Measurements from ENCODE around the gene CXorf58.

Gene CXorf58

GRCh38 chrX:23900220-23900797 lies 7.5 kb upstream of the CXorf58 start:
- DNase-seq (ENCODE audit: low spot score): no peak

DNA sequence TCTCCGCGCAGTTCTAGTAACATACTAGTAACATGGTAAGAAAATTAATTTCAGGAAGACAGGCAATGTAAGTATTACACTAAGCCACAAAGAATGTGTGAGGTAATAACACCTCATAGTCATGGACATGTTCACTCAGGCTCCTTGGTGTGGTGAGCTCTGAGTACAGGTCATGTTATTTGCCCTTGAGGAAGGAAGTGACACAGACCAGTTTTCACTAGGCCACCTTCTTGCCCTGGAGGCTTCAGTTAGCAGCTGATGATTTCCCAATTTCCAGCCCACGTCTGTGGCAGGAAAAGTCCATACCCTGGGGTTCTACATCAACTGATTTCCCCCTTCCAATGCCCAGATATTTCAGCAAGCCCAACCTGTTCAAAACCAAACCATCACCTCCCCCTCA lies 6.7 kb upstream of the CXorf58 start:
- DNase-seq (ENCODE audit: low spot score): no peak

GRCh38 chrX:23901805-23902204 lies 6.0 kb upstream of the CXorf58 start:
- peak; percentile 51 for DNase-seq (ENCODE audit: low spot score)

DNA sequence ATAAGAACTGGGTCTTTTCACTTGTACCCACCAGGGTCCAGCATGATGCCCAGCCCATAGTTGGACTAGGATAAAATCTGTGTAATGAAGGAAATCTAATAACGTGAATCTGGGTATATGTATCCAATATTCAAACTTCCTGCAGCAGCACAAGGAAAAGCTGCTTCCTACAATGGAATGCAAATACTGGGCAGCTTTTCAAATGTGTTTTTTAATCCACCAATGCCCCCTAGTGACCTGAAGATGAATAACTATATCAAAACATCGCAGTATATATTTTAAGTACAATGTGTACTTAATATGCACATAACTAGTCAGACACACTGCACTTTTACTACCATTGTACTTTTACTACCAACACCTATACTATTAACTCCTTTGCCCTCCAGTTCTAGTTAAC lies 5.4 kb upstream of the CXorf58 start:
- DNase-seq (ENCODE audit: low spot score): peak; percentile 40

DNA sequence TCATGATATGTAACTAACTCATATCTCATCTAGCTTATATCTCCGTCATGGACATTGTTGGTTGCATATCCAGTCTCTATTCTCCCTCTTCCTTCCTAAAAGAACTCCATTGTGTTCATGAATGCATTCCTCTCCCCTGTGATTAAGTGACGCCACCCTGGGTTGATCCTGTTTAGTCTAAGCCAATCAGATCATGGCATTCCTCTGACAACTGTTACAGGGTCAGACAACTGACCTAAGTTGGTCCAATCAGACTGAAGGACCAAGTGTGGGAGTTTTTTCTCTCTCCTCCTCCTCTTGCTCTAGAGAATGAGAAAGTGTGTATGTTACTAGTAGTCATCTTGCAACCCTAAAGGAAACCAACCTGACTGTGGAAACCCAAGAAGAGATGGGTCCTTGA lies 3.7 kb upstream of the CXorf58 start:
- DNase-seq (ENCODE audit: low spot score): no peak

- DNase-seq (ENCODE audit: low spot score): no peak
These were observed 702 bp upstream of the CXorf58 start for GRCh38 chrX:23907111-23907497.

- peak; percentile 13 for DNase-seq (ENCODE audit: low spot score)
These were observed 606 bp downstream of the CXorf58 start for GRCh38 chrX:23908219-23909004.

GRCh38 chrX:23911126-23911835 lies 3.5 kb downstream of the CXorf58 start:
- no peak for DNase-seq (ENCODE audit: low spot score)

DNA sequence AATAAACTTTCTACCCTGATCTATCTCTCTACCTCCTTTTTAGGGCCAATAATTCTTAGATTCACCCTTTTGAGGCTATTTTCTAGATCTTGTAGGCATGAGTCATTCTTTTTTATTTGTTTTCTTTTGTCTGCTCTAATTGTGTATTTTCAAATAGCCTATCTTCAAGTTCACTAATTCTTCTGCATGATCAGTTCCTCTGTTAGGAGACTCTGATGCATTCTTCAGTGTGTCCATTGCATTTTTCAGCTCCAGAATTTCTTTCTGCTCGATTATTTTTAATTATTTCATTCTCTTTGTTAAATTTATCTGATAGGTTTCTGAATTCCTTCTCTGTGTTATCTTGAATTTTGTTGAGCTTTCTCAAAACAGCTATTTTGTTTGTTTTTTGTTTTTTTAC lies 11.3 kb downstream of the CXorf58 start:
- DNase-seq (ENCODE audit: low spot score): no peak

- no peak for DNase-seq (ENCODE audit: low spot score)
These were observed 12.0 kb downstream of the CXorf58 start for GRCh38 chrX:23919706-23920320.

DNA sequence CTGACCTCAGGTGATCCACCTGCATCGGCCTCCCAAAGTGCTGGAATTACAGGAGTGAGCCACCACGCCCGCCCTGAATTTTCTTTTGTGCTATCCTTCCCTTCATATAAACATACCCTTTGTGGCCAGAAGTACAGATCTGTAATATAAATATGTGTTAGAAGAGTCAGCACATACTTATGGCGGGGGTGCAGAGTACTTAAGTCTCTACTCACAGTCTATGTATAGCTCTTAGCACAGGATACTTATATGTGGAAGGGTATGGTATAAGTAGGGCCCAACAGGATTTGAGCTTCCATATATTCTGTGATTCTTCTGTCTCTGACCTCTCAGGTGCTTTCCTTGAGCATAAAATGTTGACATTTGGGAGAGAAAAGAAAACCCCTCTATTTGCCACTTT lies 18.2 kb downstream of the CXorf58 start:
- no peak for DNase-seq (ENCODE audit: low spot score)

DNA sequence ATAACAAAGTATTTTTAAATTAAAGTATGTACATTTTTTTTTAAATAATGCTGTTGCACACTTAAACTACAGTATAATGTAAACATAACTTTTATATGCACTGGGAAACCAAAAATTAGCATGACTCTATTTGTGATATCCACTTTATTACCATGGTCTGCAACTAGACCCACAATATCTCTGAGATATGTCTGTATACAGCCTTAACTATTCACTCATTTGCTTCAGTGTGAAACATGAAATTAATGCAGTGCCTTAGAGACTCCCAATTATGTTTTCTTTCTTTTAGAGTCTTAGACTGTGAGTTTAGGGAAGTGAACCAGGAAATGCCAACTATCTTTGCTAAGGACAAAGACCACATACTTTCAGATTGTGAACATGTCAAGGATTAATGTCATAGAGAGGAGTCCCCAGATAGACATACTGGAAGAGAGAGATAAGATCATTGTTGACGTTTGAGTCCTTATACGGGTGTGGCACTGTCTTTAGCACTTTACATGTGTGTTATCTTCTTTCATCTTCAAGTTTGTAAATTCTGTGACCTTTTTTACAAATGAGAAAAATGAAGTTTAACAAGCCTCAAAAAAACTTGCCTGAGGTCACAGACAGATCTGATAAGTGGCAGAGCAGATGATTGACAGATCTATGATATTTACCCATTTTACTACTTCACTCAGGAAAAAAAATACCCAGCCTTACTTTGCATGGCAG lies 23.2 kb downstream of the CXorf58 start:
- DNase-seq (ENCODE audit: low spot score): no peak

- DNase-seq (ENCODE audit: low spot score): no peak
These were observed 24.2 kb downstream of the CXorf58 start for GRCh38 chrX:23932046-23932445.

GRCh38 chrX:23935106-23935505 lies 27.3 kb downstream of the CXorf58 start:
- DNase-seq (ENCODE audit: low spot score): no peak

DNA sequence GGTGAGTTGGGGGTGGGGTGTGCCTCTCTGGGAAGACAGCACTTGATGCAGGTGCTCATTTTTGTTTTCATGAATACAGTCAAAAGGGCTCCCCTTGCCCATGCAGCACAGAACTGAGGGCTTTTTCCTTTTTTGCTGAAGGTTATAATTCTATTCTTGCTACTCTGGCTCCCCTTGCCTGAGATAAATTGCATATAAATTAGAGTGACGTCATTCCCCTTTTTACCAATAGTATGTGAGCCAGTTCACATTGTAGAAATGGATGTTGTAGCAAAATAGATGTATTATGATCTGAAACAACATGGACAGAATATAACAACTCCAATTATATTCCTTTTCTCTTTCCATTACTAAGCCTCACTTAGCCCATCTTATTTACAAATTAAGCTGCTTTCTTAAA lies 28.4 kb downstream of the CXorf58 start:
- no peak for DNase-seq (ENCODE audit: low spot score)

GRCh38 chrX:23937100-23937499 lies 29.3 kb downstream of the CXorf58 start:
- DNase-seq (ENCODE audit: low spot score): no peak

GRCh38 chrX:23938690-23939089 lies 30.9 kb downstream of the CXorf58 start:
- no peak for DNase-seq (ENCODE audit: low spot score)

DNA sequence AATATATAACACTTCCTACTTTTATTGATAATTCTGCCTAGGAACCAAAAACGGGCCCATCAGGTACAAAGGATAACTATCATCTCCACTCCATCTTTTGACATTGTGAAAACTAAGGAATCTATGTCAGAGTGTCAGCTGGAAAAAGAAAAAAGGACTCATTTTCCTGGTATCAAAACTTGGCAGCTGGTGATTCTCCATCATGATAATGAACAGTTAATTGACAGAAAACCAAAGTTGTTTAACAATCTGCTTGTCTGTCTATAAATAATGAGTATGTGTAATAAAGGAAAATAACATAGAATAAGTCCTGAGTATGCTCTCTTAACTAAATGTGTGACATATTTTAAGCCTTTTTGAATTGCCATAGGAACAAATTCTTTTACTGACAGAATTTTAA lies 31.4 kb downstream of the CXorf58 start:
- no peak for DNase-seq (ENCODE audit: low spot score)

DNA sequence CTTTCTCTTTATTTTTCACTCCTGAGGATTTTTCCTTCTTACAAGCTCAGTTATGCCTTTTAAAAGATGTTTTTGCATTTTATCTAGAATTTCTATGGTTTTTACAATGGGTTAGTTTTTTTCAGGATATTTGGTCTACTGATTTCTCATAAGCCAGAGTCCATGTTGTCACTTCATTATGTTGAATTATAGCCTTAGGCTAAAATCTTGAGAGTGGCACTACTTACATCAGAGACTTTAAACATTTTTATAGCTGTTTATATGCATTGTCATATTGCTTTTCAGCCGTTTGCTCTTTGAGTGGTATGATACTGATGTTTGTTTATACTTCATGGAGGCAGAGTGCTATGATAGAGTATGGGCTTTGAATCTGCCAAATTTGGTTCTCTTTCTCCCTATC lies 36.4 kb downstream of the CXorf58 start:
- DNase-seq (ENCODE audit: low spot score): no peak

DNA sequence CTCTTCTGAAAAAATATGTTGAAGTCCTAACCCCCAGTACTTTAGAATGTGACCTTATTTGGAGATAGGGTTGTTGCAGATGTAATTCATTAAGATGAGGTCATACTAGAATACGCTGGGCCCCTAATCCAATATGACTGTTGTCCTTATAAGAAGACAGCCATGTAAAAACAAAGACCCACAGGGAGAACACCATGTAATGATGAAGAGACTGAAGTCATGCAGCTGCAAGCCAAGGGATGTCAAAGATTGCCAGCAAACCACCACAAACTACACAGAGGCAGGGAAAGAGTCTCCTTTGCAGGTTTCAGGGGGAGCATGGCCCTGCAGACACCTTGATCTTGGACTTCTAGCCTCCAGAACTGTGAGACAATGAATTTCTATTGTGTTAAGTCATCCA lies 37.4 kb downstream of the CXorf58 start:
- DNase-seq (ENCODE audit: low spot score): peak; percentile 8

DNA sequence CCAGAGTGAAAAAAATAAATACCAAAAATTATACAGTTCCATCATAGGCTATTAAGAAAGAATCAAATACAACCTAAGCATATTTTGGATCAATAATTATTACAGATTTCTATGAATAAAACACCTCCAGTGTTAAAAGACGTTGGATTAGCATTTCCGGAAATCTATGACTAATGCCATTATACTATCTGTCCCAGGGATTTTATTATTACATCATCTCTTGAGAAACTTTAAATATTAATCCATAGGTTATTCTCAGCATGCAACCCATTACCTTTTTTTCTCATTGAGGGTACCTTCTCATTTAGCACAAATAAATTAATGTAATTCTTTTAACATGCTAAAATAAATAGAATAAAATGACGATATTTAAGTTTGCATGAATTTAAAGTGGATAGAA lies 44.6 kb downstream of the CXorf58 start:
- no peak for DNase-seq (ENCODE audit: low spot score)
